ENCODE measurements around the gene CHCHD4.

The CHCHD4 gene

DNA sequence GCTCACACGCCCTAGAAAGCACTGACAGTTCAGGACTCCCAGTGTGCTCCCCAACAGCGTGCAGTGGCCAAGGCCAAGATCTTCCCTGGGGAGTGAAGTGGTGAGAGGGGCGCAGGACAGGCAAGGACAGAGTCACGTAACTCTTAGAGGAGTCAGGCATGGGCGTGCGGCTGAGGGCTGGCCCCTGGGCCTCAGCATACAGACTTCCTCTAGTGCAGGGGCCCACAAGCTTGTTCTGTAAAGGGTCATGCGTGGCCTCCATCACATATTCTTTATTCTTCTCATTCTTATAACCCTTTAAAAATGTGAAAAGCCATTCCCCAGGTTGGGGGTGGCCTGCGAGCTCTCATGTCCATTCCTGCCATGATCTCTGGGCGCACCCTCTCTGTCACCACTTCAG is 25.4 kb upstream of the CHCHD4 start:
- DNase-seq (ENCODE audit: low spot score) = no peak

DNA sequence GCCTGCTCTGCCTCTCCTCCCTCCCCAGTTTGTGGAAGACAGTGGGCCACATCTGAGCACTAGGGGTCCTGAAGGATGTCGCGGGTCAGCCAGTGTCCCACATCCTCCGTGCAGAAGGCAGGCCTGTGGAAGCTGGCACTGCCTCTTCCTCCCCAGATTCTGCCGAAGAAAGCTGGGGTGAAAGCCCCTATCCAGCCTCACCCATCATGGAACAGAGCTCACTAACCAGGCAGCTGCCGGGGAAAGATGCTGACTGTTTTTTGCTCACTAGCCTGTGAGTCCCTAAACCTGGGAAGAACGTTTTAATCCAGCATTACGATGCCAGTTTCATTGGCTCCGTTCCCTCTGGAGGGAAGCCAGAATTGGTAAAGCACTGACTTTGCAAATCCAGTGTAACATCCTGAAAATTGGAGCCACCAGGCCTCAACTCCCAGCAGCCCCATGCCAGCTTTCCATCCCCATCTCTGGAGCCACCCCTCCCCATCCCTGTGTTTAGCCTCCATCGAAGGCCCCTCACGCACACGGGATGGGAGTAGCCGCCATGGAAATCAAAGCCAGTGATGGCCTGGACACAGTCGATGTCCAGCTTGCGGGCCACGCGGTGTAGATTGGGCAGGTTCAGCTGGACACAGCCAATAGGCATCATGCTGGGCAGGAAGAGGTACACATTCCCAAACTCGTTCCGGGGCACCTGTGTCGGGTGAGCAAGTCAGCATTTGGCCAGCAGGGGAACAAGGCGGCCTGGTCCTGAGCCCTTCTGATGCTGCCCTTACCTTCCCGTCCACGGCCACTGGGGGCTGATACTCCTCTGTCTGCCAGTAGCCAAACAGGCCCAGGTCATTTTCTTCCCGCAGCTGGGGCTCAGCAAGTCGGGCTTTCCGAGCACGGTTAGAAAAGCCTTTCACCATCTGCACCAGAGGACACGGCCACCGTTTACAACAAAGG is 23.6 kb upstream of the CHCHD4 start:
- DNase-seq (ENCODE audit: low spot score) = no peak

DNA sequence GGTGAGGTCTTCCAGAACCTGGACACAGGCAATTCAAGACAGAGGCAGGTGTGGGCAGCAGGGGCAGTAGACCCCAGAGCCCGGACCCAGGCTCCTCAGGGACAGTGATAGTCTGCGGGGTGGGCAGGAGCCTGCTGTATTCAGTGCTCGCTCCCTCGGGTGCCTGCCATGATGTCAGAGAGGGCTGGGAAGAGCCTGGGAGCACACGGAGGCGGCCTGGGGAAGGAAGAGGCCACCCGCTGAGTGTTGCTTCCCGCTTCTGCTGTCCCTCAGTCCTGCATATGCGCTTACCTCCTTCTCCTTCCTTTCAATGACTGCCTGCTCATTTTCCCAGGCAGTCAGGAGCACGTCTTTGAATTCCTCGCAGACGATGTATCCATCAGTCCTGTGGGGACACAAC is 22.9 kb upstream of the CHCHD4 start:
- DNase-seq (ENCODE audit: low spot score) = no peak

DNA sequence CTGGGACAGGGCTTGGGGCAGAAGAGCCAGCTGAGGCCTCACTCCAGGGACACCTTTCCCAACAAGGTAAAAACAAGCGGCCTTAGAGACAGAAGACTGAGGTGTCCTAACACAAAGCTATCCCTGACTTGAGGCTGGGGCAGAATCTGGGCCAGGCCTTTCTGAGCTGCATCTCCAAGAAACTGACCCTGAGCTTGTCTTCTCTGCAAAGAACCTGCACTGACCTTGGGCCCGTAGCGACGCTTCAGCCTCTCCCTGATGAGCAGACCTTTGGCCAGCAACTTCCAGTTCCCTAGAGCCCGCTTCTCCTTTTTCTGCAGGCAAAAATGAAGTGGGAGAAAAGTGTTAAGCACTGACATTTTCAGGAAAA is 22.4 kb upstream of the CHCHD4 start:
- DNase-seq (ENCODE audit: low spot score) = no peak

DNA sequence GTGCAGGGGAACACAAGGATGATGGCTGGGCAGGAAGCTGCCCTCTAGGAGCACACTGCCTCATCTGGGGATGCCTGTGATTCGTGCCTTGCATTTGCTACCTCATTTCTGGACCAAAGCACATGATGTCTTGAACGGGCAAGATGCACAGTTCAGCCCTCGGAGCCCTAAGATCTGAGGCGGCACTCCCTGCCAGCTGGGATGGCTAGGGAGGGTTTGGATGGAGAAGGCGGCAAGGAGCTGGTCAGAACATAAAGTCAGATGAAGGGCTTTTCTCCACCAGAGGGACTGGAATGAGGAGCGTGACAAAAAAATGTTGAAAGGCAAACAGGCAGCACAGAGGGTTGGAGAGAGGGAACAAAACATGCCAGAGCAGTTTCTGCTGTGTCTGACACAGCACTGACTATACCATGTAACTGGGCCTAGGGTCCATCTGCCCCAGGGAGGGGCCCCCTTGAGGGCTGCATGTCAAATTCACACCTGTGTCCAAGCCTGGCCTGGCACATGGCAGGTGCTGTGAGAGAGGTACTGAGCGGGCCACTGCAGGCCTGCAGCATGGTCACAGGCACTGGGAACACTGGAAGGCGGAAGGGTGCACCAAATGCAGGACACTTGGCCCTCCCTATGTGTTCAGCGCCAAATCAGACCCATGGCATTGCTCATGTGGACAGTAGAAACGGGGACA is 21.9 kb upstream of the CHCHD4 start:
- no peak for DNase-seq (ENCODE audit: low spot score)

DNA sequence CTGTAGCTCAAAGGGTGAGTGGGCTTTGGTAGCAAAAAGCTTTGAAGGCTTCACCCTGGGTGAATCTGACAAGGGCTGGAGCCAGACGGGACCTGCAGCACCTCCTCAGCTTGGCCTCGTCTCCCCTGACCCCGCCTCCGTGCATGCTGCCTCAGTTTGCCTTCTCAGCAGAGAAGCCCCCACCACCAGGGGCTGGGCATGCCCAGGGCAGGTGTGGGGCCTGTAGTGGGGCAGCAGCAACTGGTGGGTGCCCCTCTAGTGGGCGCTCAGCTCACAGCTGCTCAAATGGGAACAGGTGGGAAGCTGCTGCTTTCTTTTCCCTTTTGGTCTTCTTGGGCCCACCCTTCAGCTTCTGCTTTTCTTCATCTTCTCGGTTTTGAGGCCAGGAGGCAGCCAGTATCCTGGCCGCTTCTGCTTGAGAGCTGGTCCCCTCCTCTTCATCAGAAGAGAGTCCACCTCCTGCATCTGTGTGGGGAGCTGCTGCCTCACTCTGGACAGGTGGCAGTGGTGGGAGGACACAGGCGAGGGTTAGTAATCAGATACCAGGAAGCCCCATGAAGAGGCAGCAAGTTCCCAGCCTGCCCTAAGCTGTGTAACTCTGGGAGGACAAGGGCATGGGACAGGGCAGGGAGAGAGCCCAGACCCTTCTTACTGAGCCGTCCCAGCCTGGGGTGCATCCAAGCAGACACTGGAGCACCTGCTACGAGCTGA is 21.2 kb upstream of the CHCHD4 start:
- DNase-seq (ENCODE audit: low spot score) = no peak

DNA sequence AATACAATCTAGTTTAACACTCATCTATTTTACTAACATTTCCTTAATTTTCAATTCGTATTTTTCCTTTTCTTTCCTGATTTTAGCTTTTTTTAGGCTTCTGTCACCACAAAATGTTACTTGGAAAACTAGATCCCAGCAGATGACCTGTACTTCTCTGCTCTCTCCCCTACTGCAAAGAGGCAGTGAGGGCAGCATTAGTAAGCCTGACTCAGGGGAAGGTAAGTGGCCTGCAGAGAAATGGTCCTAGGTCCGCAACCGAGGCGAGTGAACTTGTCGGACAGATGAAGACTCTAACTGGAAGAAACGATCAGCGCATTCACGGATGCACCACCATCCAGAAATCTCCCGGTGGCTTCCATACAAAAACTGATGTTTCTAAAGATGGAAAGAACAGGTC is 20.6 kb upstream of the CHCHD4 start:
- DNase-seq (ENCODE audit: low spot score) = no peak

DNA sequence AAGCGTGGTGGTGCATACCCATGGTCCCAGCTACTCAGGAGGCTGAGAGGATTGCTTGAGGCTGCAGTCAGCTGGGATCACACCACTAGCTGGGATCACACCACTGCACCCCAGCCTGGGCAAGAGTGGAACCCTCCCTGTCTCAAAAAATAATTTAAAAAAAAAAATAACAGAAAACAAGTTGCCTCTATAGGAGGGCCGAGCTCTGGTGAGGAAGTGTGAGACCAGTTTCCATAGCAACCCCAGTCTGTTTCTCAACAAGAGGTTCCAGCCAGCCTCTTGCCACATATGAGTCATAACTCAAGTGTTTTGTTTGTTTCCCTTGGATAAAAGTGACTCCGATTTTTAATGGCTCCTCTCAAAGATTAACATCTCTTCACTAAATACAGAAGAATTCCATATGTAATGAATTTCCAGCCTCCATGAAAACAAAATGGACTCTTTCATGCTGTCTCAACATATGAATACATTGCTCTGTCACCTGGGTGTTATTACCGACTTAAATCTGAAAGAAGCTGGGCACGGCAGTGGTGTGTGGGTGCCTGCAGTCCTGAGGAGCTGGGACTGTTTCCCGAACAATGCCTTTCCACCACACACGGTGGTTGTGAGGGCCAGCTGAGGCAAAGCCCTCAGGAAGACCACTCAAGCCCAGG is 19.9 kb upstream of the CHCHD4 start:
- DNase-seq (ENCODE audit: low spot score) = peak; percentile 99

DNA sequence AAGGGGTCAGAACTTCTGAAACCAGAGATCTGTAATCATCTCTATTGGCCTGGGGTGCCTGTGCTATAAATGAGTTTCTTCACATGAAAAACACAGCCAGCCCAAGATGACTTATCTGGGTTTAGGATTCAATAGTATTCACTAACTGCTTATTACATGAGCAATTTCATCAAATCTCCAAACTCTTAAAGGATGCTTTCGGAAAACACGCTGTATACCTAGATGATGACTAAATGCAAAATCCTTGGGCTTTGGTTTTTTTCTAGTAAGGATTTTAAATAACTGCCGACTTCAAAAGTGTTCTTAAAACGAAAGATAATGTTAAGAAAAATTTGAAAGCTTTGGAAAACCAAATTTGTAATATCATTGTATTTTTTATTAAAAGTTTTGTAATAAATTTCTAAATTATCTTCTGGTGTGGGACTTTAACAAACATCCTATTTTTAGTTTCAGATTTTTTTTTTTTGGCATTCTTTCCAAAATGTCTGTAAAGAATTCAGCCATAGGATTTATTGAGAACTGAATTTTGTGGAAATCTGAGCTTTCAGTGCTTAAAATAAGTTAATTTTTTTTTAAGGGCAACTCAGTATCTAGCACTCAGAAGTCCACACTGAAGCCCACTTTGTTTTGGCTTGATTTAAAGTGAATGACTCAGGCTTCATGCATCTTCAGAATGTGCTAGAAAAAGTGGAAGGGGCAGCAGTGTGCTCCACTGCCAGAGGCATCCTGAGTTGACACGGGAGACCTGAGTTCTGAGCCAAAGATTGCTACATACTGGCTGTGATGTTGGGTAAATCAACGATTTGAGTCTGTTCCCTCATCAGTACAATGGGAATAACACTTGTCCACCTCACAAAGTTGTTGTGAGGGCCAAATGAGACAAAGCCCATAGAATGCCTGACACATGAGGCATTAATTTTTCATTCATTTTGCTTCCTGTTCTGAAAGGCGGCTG is 18.9 kb upstream of the CHCHD4 start:
- peak; percentile 85 for DNase-seq (ENCODE audit: low spot score)

DNA sequence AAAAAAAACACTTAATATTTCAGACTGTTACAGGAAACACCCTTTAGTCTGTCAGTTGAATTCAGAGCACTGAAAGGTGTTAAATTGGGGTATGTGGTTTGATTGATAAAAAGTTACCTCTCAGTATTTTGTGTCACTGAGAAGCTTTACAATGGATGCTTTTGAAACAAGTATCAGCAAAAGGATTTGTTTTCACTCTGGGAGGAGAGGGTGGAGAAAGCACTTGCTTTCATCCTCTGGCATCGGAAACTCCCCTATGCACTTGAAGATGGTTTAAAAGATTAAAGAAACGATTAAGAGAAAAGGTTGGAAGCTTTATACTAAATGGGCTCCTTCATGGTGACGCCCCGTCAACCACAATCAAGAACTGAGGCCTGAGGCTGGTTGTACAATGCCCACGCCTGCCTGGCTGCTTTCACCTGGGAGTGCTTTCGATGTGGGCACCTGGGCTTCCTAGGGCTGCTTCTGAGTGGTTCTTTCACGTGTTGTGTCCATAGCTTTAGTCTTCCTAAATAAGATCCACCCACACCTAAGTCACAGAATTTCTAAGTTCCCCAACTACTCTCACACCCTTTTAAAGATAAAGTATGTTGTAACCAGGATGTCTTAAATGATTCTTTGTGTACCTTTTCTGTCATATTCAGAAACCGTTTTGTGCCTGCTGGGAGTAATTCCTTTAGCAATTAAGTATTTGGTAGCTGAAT is 18.0 kb upstream of the CHCHD4 start:
- DNase-seq (ENCODE audit: low spot score) = no peak

DNA sequence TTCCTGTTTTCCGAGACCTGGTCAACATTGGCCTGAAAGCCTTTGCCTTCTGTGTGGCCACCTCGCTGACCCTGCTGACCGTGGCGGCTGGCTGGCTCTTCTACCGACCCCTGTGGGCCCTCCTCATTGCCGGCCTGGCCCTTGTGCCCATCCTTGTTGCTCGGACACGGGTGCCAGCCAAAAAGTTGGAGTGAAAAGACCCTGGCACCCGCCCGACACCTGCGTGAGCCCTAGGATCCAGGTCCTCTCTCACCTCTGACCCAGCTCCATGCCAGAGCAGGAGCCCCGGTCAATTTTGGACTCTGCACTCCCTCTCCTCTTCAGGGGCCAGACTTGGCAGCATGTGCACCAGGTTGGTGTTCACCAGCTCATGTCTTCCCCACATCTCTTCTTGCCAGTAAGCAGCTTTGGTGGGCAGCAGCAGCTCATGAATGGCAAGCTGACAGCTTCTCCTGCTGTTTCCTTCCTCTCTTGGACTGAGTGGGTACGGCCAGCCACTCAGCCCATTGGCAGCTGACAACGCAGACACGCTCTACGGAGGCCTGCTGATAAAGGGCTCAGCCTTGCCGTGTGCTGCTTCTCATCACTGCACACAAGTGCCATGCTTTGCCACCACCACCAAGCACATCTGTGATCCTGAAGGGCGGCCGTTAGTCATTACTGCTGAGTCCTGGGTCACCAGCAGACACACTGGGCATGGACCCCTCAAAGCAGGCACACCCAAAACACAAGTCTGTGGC is 17.1 kb upstream of the CHCHD4 start:
- no peak for DNase-seq (ENCODE audit: low spot score)

DNA sequence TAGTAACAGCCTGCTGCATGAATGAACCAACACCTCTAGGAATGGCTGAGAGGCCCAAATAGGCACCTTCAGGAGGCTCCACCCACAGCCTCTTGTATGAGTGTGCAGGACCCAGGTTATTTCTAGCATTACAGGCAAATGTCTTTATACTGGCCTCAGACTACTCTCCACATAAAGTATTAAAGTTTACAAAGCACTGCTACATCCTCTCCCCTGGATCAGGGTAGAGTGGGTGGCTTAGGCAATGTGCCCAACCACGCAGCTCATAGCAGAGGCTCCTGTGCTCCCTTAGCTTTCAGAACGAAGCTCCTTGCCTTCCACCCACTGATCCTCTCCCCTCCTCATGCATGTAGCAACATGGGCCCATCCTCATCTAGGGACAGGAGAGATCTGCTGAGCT is 16.5 kb upstream of the CHCHD4 start:
- DNase-seq (ENCODE audit: low spot score) = no peak

DNA sequence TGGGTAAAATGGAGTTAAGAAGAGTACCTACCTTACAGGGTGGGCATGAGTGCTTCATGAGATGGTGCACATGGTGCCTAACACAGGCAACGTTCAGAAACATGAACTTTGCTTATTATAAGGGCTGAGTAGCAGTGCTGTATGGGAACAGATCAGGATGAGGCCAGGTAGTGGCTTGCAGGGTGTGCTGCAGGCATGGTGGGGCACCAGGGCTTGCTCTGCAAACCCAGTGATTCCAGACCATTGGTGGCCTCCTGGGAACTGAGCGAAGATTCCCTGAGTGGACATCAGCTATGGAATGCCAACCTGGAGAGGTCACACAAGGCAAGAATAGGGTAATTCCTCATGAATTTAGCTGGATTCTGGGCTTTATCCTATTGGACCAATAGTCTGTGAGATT is 16.0 kb upstream of the CHCHD4 start:
- DNase-seq (ENCODE audit: low spot score) = no peak

DNA sequence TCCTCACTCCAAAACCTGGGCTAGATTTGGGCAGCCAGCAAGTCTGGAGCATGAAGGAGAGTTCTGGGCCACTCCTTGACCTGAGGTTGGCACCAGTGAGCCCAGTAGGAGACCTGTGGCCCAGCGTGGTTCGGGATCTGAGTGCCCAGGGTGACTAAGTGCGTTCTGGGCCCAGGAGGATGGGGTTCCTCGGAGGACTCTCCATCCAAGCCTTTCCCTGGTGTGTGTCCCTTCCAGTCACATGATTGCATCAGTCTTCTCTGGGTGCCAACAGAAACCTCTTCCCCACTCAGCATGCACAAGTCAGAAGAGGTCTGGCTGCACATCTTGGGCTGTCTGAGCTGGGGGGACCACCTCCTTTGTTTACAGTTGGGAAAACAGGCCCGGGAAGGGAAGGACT is 15.1 kb upstream of the CHCHD4 start:
- DNase-seq (ENCODE audit: low spot score) = no peak

DNA sequence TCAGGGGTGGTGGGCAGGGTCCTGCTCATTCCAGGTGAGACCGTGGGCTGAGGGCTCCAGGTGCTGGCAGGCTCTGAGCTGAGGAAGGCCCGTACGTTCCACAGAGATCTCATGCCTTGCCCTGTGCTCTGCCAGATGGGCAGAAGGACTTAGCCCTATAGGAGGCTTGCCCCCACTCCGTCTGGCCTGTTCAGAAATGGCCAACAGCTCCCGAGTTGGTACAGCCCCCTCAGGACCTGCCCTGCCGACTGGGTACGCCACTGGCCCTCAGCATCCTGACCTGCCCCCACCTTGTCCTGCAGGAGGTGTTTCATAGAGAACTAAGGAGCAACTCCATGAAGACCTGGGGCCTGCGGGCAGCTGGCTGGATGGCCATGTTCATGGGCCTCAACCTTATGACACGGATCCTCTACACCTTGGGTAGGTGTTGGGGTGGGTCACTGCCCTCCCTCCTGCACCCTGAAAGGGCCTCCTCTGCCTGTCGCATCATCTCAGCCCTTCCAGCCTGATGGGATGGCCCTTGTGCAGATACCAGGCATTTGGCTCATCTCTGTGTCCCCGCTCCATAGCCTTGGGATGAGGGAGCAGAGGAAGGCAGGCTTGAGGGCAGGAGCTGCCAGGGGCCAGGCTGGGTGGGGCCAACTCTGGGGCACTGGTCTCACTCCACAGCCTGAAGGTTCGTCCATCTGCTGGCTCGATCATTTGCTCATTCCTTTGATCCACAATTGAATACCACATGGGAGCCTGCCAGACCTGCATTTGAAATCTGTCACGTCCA is 14.4 kb upstream of the CHCHD4 start:
- DNase-seq (ENCODE audit: low spot score) = no peak

DNA sequence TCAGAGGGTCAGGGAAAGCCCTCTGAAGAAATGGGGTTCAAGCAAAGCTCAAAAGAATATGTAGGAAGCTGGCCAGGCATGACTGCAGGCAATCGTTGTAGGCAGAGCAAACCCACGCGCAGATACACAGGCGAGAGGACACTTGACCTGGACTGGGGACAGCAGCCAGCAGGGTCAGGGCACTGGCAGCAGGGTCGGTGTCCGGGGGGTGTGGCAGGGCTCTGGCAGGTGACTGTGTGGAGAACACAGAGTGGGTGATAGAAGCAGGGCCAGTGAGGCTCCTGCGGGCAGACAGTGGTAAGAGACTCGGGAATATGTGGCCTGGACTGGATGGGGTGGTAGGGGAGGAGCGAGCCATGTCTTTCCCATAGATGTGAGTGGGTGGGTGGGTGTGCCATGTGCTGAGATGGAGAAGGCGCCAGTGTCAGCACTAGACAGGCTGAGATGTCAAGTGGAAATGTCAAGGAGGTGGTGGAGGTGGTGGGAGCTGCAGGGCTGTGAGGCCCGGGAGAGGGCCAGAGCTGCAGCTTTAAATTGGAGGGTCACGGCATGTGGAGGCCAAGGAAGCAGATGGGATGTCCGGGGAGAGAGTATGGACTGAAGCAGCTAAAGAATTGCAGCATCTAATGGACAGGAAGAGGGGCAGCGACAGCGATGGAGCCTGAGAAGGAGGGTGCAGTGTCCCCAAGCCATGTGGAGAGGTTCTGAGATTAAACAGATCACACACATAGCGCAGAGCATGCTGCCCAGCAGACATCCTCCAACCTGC is 13.6 kb upstream of the CHCHD4 start:
- DNase-seq (ENCODE audit: low spot score) = no peak

DNA sequence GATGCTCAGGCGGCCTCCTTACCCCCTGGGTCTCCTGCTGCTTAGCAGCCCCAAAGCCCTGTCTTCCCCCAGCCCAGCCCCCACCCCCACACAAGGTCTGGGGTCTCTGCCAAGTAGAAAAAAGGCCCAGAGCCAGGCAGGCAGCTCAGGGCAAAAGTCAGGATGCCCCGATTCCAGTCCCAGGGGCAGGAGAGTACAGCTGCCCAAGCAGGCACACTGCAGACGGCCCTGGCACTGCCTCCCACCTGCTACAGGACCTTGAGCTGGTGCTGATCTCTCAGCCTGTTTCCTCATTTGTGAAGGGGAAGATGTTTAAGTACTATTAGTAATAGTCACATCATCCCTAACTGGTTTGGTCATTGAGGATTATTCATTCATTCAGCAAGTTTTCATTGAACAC is 12.8 kb upstream of the CHCHD4 start:
- no peak for DNase-seq (ENCODE audit: low spot score)

DNA sequence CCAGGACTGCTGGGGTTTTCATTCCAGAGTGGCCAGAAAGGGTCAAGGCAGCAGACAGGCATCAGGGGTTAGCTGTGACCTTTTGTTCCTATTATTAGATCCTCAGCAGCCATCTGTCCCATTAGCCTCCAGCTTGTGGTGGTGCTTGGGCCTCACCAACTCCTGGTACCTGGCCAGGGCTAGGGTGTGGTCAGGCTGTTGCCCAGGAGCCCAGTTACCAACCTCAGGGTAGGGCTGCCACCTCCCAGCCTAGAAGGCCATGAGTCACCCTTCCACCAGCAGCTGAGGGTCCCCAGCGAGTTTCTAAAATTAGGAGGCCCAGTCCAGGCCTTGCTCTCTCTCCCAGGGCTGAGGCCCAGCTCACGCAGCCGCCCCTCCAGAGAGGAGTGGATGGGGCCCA is 12.3 kb upstream of the CHCHD4 start:
- no peak for DNase-seq (ENCODE audit: low spot score)

Measured in kidney capillary endothelial cell (primary cell).